ENCODE data around the gene MRPL51. TPM values are rescaled to one million over a fixed set of nuclear protein-coding genes. Genes with fewer than 3 reads are reported as not detected.
A peak's percentile ranks its signal among the peaks of the same experiment; 100 is the strongest.

The MRPL51 gene
- total RNA-seq, 2 donors from 2014 or later: 36.6 to 42.2 TPM

- peak overlapping the region; percentile 97 for H3K4me3 Mint-ChIP-seq
- ATAC-seq (no peak), DNase-seq (no peak)
- H3K27ac Mint-ChIP-seq: peak overlapping the region; percentile 96
- peaks cover 3% of the 10 kb centered on the region for H3K36me3 Mint-ChIP-seq (ENCODE audit: low read depth)
- no peaks in the 10 kb centered on the region for H3K27me3 Mint-ChIP-seq
- H3K9me3 ChIP-seq (ENCODE audit: control insufficient read depth, low read length, poor library complexity, severe bottlenecking): no peaks in the 10 kb centered on the region
- H3K4me1 Mint-ChIP-seq: peaks cover 44% of the 10 kb centered on the region
Observed at GRCh38 chr12:6535697-6535946, 42.6 kb upstream of the MRPL51 start.

GRCh38 chr12:6534945-6535696, 42.1 kb upstream of the MRPL51 start:
- Mint-ChIP-seq H3K4me1 (peaks cover 44% of the 10 kb centered on the region), H3K4me3 (peak overlapping the region; percentile 97), H3K27ac (peak overlapping the region; percentile 96), H3K36me3 (ENCODE audit: low read depth) (peaks cover 8% of the 10 kb centered on the region), H3K27me3 (no peaks in the 10 kb centered on the region)
- ATAC-seq: peak; percentile 31
- peak in 2 of 3 donors; percentile 67 to 76 for DNase-seq
- no peaks in the 10 kb centered on the region for H3K9me3 ChIP-seq (ENCODE audit: control insufficient read depth, low read length, poor library complexity, severe bottlenecking)

DNA sequence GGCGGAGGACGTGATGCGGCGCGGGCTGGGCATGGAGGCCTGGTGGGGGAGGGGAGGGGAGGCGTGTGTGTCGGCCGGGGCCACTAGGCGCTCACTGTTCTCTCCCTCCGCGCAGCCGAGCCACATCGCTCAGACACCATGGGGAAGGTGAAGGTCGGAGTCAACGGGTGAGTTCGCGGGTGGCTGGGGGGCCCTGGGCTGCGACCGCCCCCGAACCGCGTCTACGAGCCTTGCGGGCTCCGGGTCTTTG, 41.6 kb upstream of the MRPL51 start:
- peak overlapping the region; percentile 97 for H3K4me3 Mint-ChIP-seq
- H3K4me1 Mint-ChIP-seq: peaks cover 39% of the 10 kb centered on the region
- ATAC-seq: peak; percentile 59
- H3K36me3 Mint-ChIP-seq (ENCODE audit: low read depth): peaks cover 9% of the 10 kb centered on the region
- H3K27me3 Mint-ChIP-seq: no peaks in the 10 kb centered on the region
- DNase-seq: no peak
- H3K27ac Mint-ChIP-seq: peak overlapping the region; percentile 96
- no peaks in the 10 kb centered on the region for H3K9me3 ChIP-seq (ENCODE audit: control insufficient read depth, low read length, poor library complexity, severe bottlenecking)

DNA sequence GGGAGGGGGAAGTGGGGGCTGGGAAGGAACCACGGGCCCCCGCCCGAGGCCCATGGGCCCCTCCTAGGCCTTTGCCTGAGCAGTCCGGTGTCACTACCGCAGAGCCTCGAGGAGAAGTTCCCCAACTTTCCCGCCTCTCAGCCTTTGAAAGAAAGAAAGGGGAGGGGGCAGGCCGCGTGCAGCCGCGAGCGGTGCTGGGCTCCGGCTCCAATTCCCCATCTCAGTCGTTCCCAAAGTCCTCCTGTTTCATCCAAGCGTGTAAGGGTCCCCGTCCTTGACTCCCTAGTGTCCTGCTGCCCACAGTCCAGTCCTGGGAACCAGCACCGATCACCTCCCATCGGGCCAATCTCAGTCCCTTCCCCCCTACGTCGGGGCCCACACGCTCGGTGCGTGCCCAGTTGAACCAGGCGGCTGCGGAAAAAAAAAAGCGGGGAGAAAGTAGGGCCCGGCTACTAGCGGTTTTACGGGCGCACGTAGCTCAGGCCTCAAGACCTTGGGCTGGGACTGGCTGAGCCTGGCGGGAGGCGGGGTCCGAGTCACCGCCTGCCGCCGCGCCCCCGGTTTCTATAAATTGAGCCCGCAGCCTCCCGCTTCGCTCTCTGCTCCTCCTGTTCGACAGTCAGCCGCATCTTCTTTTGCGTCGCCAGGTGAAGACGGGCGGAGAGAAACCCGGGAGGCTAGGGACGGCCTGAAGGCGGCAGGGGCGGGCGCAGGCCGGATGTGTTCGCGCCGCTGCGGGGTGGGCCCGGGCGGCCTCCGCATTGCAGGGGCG, 41.0 kb upstream of the MRPL51 start, which contains the start of gene GAPDH:
TSS of gene GAPDH (plus strand) at position 595 of the 772 bp plus-strand sequence. CDS start 316 bp downstream, outside the sequence.
- peaks cover 37% of the 10 kb centered on the region for H3K4me1 Mint-ChIP-seq
- H3K27me3 Mint-ChIP-seq: no peaks in the 10 kb centered on the region
- H3K27ac Mint-ChIP-seq: peak within 1 kb of the TSS; percentile 96
- H3K36me3 Mint-ChIP-seq (ENCODE audit: low read depth): peaks cover 9% of the 10 kb centered on the region
- ATAC-seq: peak; percentile 50
- peak; percentile 62 to 76 (median 74) for DNase-seq
- H3K9me3 ChIP-seq (ENCODE audit: control insufficient read depth, low read length, poor library complexity, severe bottlenecking): no peaks in the 10 kb centered on the region
- H3K4me3 Mint-ChIP-seq: peak within 1 kb of the TSS; percentile 97

GRCh38 chr12:6533653-6533922, 40.5 kb upstream of the MRPL51 start:
- H3K9me3 ChIP-seq (ENCODE audit: control insufficient read depth, low read length, poor library complexity, severe bottlenecking): no peaks in the 10 kb centered on the region
- Mint-ChIP-seq H3K27ac (peak overlapping the region; percentile 96), H3K4me1 (peaks cover 37% of the 10 kb centered on the region), H3K4me3 (peak overlapping the region; percentile 97), H3K36me3 (ENCODE audit: low read depth) (peaks cover 10% of the 10 kb centered on the region), H3K27me3 (no peaks in the 10 kb centered on the region)
- ATAC-seq: no peak
- DNase-seq: no peak

- no peaks in the 10 kb centered on the region for H3K9me3 ChIP-seq (ENCODE audit: control insufficient read depth, low read length, poor library complexity, severe bottlenecking)
- H3K36me3 Mint-ChIP-seq (ENCODE audit: low read depth): peaks cover 11% of the 10 kb centered on the region
- H3K4me3 Mint-ChIP-seq: peak overlapping the region; percentile 97
- H3K4me1 Mint-ChIP-seq: peaks cover 37% of the 10 kb centered on the region
- H3K27me3 Mint-ChIP-seq: no peaks in the 10 kb centered on the region
- ATAC-seq: no peak
- H3K27ac Mint-ChIP-seq: peak overlapping the region; percentile 96
- DNase-seq: peak in 1 of 3 donors; percentile 33
Observed at GRCh38 chr12:6532927-6533652, 40.0 kb upstream of the MRPL51 start.

DNA sequence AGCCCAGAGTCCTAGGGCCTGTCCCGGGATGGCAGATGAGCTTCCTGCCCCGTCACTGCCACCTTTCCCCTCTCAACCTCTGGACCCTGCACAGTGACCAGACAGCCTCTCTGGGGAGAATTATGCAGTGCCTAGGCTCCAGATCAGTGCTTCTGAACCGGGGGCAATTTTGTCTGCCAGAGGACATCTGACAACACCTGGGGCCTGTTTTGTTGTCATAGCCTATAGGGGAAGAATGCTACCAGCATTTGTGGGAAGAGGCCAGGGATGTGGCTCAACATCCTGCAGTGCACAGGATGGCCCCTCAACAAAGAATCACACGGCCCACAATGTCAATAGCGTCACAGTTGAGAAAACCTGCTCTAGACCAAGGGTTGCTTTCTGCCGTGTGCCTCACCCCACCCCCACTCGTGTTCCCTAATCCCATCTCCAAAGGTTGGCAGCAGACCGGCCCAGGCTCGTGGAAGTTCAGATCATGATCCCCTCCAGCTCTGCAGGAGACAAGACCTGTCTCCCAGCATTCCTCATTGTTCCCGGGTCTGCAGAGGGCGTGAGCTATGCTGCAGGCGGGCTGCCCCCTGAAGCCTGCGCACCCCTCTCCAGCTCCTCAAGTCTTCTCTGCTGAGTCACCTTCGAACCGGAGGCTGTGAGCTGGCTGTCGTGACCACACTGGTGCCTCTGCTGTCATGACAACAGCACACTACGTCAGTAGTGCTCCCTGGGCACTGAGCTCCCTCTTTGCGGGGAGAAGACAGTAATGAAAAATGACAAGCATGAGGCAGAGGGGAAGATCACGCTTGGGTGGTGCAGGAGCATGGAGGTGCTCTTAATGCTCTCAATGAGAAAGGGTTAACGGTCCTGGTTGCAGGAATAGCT, 39.2 kb upstream of the MRPL51 start:
- H3K9me3 ChIP-seq (ENCODE audit: control insufficient read depth, low read length, poor library complexity, severe bottlenecking): no peaks in the 10 kb centered on the region
- Mint-ChIP-seq H3K4me3 (peak overlapping the region; percentile 97), H3K27ac (peak overlapping the region; percentile 96), H3K4me1 (peaks cover 31% of the 10 kb centered on the region), H3K27me3 (no peaks in the 10 kb centered on the region), H3K36me3 (ENCODE audit: low read depth) (peaks cover 8% of the 10 kb centered on the region)
- DNase-seq (peak; percentile 62 to 79 (median 65)), ATAC-seq (peak; percentile 73)

- Mint-ChIP-seq H3K27ac (peak overlapping the region; percentile 96), H3K4me3 (no peak overlapping the region), H3K4me1 (peaks cover 25% of the 10 kb centered on the region), H3K27me3 (no peaks in the 10 kb centered on the region), H3K36me3 (ENCODE audit: low read depth) (peaks cover 8% of the 10 kb centered on the region)
- H3K9me3 ChIP-seq (ENCODE audit: control insufficient read depth, low read length, poor library complexity, severe bottlenecking): no peaks in the 10 kb centered on the region
- DNase-seq (no peak), ATAC-seq (no peak)
Observed at GRCh38 chr12:6530576-6531260, 37.7 kb upstream of the MRPL51 start.

DNA sequence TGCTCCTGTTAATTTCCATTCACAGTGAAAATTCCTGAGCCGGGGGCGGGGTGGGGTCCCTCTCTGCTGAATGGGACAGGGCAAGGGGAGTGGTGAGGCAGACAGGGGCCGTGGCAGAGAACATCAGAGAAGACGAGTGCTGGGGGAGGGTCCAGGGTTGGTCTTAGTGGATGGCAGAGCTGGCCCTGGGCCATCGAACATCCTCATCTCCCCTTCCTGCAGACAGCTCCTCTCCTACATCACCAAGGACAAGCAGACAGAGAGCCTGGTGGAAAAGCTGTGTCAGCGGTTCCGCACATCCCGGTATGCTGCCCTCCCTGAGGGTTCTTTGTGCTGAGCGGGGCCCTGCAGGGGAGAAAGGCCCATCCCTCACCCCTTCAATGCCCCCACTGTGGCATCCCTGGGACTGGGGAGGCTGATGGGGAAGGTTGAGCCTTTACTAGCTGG, 36.3 kb upstream of the MRPL51 start:
- DNase-seq (no peak), ATAC-seq (no peak)
- Mint-ChIP-seq H3K4me1 (peaks cover 22% of the 10 kb centered on the region), H3K36me3 (ENCODE audit: low read depth) (peaks cover 8% of the 10 kb centered on the region), H3K27ac (peak overlapping the region; percentile 96), H3K4me3 (no peak overlapping the region), H3K27me3 (no peaks in the 10 kb centered on the region)
- no peaks in the 10 kb centered on the region for H3K9me3 ChIP-seq (ENCODE audit: control insufficient read depth, low read length, poor library complexity, severe bottlenecking)

GRCh38 chr12:6528539-6529235, 35.6 kb upstream of the MRPL51 start:
- ATAC-seq (no peak), DNase-seq (no peak)
- H3K4me1 Mint-ChIP-seq: peaks cover 19% of the 10 kb centered on the region
- peaks cover 10% of the 10 kb centered on the region for H3K36me3 Mint-ChIP-seq (ENCODE audit: low read depth)
- no peaks in the 10 kb centered on the region for H3K9me3 ChIP-seq (ENCODE audit: control insufficient read depth, low read length, poor library complexity, severe bottlenecking)
- H3K4me3 Mint-ChIP-seq: no peak overlapping the region
- H3K27ac Mint-ChIP-seq: no peak overlapping the region
- no peaks in the 10 kb centered on the region for H3K27me3 Mint-ChIP-seq

- H3K9me3 ChIP-seq (ENCODE audit: control insufficient read depth, low read length, poor library complexity, severe bottlenecking): no peaks in the 10 kb centered on the region
- Mint-ChIP-seq H3K4me3 (no peak overlapping the region), H3K27ac (no peak overlapping the region), H3K4me1 (peaks cover 13% of the 10 kb centered on the region), H3K36me3 (ENCODE audit: low read depth) (peaks cover 10% of the 10 kb centered on the region), H3K27me3 (no peaks in the 10 kb centered on the region)
- ATAC-seq: no peak
- no peak for DNase-seq
Observed at GRCh38 chr12:6527711-6528110, 34.6 kb upstream of the MRPL51 start.

All from T-helper 17 cell (primary cell).